AG09309 (cell line): ENCODE measurements around the gene GNG7.

Source experiments
- DNase-seq: peaks from one replicate; pipeline ENCODE4 v3.0.0-alpha.2; 2010; ENCODE audit warnings: low read depth
- H3K4me3 ChIP-seq: 2 replicates; pipeline ENCODE4 v1.5.1; 2011; ENCODE audit warnings: mild to moderate bottlenecking, low read depth, low read length, moderate library complexity; ENCODE audit not compliant: control insufficient read depth
- TF ChIP-seq, protein P1 (sequence below): IDR thresholded peaks from 2 replicates; pipeline ENCODE4 v1.5.1; 2011; ENCODE audit warnings: mild to moderate bottlenecking, low read depth, low read length, inconsistent platforms; ENCODE audit not compliant: insufficient read depth, control insufficient read depth; ENCODE audit errors: missing control alignments

Gene GNG7

DNA sequence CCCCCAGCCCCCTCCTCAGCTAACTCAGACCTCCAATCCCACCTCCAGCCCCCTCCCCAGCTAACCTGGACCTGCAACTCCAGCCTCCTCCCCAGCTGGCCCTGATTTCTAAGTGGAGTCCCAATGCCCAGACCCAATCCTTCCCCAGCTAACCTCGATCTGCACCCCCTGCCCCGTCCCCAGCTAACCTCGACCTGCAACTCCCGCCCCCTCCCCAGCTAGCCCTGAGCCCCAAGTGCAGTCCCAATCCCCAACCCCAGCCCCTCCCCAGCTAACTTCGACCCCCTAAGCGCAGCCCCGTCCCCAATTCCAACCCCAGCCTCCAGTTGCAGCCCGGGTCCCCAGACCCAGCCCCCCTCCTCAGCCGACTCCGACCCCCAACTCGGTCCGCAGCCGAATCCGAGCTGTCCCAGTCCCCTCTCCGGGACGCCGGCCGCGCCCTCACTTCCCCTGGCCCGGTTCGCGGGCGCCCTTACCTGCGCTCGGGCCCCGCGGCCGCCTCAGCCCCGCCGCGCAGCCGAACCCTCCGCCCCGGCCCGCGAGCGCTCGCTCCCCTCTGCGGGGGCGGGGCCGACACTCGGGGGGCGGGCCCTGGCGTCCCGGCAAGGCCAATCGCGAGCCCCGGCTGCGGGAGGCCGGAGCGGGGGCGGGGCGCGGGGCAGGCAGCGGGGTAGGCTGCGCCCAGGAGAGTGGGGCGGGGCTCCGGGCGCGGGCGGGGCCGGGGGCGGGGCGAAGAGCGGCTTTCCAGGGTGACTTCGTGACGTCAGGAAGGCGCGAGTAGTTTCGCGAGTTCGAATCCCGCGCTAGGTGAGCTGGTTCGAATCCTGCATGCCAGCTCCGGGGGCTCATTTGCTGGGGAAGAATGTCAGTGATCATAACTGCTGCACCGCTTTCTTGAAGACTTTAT, at the start of gene GNG7:
GNG7 (minus strand) TSS at position 525 of the 907 bp plus-strand sequence. CDS start 182,006 bp downstream, outside the sequence.
- DNase-seq = no peak
- TF ChIP-seq, protein P1, sequence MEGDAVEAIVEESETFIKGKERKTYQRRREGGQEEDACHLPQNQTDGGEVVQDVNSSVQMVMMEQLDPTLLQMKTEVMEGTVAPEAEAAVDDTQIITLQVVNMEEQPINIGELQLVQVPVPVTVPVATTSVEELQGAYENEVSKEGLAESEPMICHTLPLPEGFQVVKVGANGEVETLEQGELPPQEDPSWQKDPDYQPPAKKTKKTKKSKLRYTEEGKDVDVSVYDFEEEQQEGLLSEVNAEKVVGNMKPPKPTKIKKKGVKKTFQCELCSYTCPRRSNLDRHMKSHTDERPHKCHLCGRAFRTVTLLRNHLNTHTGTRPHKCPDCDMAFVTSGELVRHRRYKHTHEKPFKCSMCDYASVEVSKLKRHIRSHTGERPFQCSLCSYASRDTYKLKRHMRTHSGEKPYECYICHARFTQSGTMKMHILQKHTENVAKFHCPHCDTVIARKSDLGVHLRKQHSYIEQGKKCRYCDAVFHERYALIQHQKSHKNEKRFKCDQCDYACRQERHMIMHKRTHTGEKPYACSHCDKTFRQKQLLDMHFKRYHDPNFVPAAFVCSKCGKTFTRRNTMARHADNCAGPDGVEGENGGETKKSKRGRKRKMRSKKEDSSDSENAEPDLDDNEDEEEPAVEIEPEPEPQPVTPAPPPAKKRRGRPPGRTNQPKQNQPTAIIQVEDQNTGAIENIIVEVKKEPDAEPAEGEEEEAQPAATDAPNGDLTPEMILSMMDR = no peak
- peak within 1 kb of the TSS; percentile 17; the same call in 1 of the 2 replicates for H3K4me3 ChIP-seq

DNA sequence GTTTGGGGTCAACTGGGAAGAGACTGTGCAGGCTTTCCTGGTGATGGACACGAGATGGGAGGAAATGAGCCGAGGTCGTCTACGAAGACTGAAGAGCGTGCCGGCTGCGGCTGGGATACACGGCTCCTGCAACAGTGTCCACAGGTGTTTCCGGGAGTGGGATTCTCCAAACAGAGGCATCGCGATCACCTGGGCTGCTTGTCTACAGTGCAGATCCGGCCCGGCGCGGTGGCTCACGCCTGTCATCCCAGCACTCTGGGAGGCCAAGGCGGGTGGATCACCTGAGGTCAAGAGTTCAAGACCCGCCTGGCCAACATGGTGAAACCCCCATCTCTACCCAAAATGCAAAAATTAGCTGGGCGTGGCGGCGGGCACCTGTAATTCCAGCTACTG, 48.9 kb upstream of the GNG7 start:
- no peak for DNase-seq
- H3K4me3 ChIP-seq = no peak overlapping the region
- TF ChIP-seq, protein P1 = no peak

DNA sequence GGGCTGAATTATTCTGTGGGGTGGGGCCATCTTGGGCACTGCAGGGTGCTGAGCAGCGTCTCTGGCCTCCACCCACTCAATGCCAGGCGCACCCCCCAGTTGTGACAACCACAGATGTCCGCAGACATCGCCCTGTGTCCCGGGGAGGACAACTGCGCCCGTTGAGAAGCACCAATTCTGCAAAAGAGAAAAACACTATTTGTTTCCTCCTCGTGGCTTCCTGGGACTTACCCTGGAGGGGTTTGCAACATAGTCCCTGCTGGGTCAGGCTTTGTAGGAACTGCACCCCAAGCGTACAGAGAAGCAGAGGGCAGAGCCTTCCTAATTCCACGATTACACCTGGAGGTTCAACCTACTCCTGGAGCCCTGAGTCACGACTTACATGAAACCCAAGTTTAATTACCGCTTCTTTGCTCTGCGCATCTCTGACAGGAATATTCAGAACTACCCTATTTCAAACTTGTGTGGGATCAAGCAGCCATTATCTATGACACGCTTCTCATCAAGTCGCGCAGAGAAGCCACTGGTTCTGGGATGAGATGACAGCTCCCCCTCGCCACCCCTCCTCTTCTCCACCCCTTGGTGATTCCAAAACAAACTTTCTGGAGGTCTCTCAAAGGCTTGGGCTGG, 48.4 kb upstream of the GNG7 start:
- TF ChIP-seq, protein P1 = no peak
- no peak for DNase-seq

DNA sequence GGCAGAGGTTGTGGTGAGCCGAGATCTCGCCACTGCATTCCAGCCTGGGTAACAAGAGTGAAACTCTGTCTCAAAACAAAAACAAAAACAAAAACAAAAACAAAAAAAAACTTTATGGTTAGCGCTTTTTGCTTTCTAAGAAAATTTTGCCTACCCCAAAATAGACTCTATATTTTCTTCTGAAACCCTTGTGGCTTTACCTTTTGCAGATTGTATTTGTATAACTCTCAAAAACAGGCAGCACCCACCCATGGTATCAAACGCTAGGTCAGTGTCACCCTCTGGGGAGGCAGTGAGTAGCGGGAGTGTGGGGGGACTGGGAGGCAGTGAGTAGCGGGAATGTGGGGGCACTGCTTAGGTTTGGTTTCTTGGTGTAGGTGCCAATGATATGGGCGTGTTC, 44.9 kb upstream of the GNG7 start:
- no peak overlapping the region for H3K4me3 ChIP-seq
- no peak for DNase-seq
- TF ChIP-seq, protein P1 = no peak

More for the DNA sequence above, 48.4 kb upstream of the GNG7 start:
- H3K4me3 ChIP-seq = no peak overlapping the region

DNA sequence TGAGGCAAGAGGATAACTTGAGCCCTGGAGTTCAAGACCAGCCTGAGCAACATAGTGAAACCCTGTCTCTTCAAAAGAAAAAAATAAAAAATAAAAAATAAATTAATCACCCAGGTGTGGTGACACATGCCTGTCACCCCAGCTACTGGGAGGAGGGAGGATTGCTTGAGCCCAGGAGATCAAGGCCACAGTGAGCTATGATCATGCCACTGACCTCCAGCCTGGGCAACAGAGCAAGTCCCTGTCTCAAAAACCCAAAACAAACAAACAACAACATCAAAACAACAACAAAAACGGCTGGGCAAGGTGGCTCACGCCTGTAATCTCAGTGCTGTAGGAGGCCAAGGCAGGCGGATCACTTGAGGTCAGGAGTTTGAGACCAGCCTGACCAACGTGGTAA, 41.6 kb upstream of the GNG7 start:
- no peak for DNase-seq
- no peak overlapping the region for H3K4me3 ChIP-seq
- TF ChIP-seq, protein P1 = no peak

DNA sequence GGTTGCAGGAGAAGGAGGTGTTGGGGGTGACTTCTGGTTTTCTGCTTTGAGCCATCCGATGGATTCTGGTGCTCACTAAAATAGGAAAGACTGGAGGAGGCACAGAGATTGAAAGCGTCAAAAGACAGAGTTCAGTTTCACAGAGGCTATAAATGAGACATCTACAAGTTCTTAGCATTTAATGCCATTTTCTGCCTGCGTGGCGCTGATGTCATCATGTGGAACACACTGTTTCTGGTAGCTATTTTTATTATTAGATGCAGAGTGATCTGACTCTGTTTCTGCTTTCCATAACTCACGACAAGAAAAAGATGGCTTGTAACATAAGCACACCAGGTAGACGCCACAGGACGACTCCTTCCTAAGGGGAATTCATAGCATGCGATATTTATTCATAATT, 40.6 kb upstream of the GNG7 start:
- DNase-seq = no peak
- H3K4me3 ChIP-seq = no peak overlapping the region
- TF ChIP-seq, protein P1 = no peak
